CD4-positive, CD25-positive, alpha-beta regulatory T cell (primary cell): ENCODE results near the gene DNER. TPM values are rescaled to one million over a fixed set of nuclear protein-coding genes. Genes with fewer than 3 reads are reported as not detected.
"Not testable (repeated sequence)": the region's sequence is repeated elsewhere in the genome, so short reads cannot be mapped to it uniquely, and the experiment has no call there.

Experiments used
- ATAC-seq, 2 donors: fragments of 150-1000 bp; cut with Tn5 transposase; one replicate each; pipeline ENCODE4 v1.10.0; 2021; ENCODE audit warnings: low read depth in 2 of 2, moderate number of reproducible peaks in 2 of 2, moderate library complexity in 1 of 2
- DNase-seq, 3 donors: peaks; one replicate each; pipeline versions ENCODE4 v3.0.0 to v3.0.0-alpha.2; 2012 to 2022; ENCODE audit warnings: mixed read lengths in 1 of 3
- H3K27ac ChIP-seq: one replicate; pipeline ENCODE4 v1.7.0; 2013; ENCODE audit warnings: mild to moderate bottlenecking, low read length; ENCODE audit not compliant: insufficient read depth, poor library complexity, severe bottlenecking
- H3K27me3 ChIP-seq: one replicate; pipeline ENCODE4 v1.7.0; 2013; ENCODE audit warnings: low read length; ENCODE audit not compliant: control insufficient read depth, insufficient read depth
- H3K36me3 ChIP-seq: one replicate; pipeline ENCODE4 v1.7.0; 2013; ENCODE audit warnings: mild to moderate bottlenecking, low read length, moderate library complexity; ENCODE audit not compliant: control insufficient read depth, insufficient read depth
- H3K4me1 ChIP-seq: 2 replicates; pipeline ENCODE4 v1.7.0; 2013; ENCODE audit warnings: mild to moderate bottlenecking, low read length; ENCODE audit not compliant: insufficient read depth, control insufficient read depth, poor library complexity, severe bottlenecking
- H3K4me3 ChIP-seq: one replicate; pipeline ENCODE4 v1.7.0; 2013; ENCODE audit warnings: low read depth, mild to moderate bottlenecking, low read length, moderate library complexity
- H3K9me3 ChIP-seq, 2 experiments: 1 replicate in 1 of 2; 2 replicates in 1 of 2; pipeline ENCODE4 v1.7.0; 2013; ENCODE audit warnings: low read length in 2 of 2, mild to moderate bottlenecking in 1 of 2, moderate library complexity in 1 of 2; ENCODE audit not compliant: control insufficient read depth in 2 of 2
- H3K27ac Mint-ChIP-seq, 3 donors: one replicate each; pipeline ENCODE4 v1.8.0; 2020 to 2022; ENCODE audit warnings: mild to moderate bottlenecking in 3 of 3, mixed read lengths in 3 of 3, moderate library complexity in 2 of 3
- H3K27me3 Mint-ChIP-seq: one replicate; pipeline ENCODE4 v1.8.0; 2022; ENCODE audit warnings: mild to moderate bottlenecking, mixed read lengths
- H3K36me3 Mint-ChIP-seq: one replicate; pipeline ENCODE4 v1.8.0; 2020; ENCODE audit warnings: mixed read lengths
- H3K4me1 Mint-ChIP-seq, 4 donors: one replicate each; pipeline ENCODE4 v1.8.0; 2020 to 2022; ENCODE audit warnings: mixed read lengths in 4 of 4, mild to moderate bottlenecking in 1 of 4
- H3K4me3 Mint-ChIP-seq, 4 donors: one replicate each; pipeline ENCODE4 v1.8.0; 2020 to 2022; ENCODE audit warnings: mild to moderate bottlenecking in 4 of 4, mixed read lengths in 4 of 4, moderate library complexity in 3 of 4
- H3K9me3 Mint-ChIP-seq, 7 donors: one replicate each; pipeline ENCODE4 v1.8.0; 2020 to 2022; ENCODE audit warnings: mixed read lengths in 7 of 7, mild to moderate bottlenecking in 3 of 7, moderate library complexity in 2 of 7
- polyA plus RNA-seq, 4 donors: library from polyadenylated mRNA; unstranded; fragments of 300-500 nt; fragmentation: Illumina TruSeq; gene quantifications; one replicate each; pipeline ENCODE4 v1.2.3, GENCODE V29; 2021
- total RNA-seq: library from RNA; stranded (reverse); gene quantifications from one replicate; pipeline ENCODE4 v1.2.3, GENCODE V29; 2022

DNER gene
- total and polyA plus RNA-seq, 5 donors from 2014 or later = 0.23 TPM; not detected in 4

DNA sequence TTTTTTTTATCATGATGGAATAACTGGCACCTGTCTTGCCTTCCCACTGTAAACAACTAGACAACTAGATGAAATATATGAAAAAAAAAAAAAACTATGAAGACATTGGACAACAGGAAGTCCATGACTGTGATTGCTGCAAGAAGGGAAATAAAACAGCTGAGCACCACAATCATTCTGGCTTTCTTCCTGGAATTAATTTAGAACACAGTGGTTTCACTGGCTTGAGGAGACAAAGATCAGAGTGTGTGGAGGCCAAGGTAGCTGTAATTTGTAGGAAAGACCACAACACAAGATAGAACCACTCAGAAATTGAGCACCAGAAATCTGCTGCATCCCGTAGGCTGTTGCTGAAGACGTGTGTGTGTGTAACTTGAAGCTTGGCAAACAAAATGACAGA, 322.2 kb downstream of the DNER start:
- Mint-ChIP-seq H3K9me3 (peaks cover 0 to 17% (median 2%) of the 10 kb centered on the region in 7 donors), H3K4me1 (no peaks in the 10 kb centered on the region), H3K36me3 (no peaks in the 10 kb centered on the region), H3K27ac (no peak overlapping the region), H3K27me3 (no peaks in the 10 kb centered on the region), H3K4me3 (no peak overlapping the region)
- Histone ChIP-seq H3K36me3 (no peaks in the 10 kb centered on the region), H3K9me3 (no peaks in the 10 kb centered on the region), H3K27me3 (no peaks in the 10 kb centered on the region), H3K4me3 (no peak overlapping the region), H3K4me1 (no peaks in the 10 kb centered on the region), H3K27ac (no peak overlapping the region)
- ATAC-seq (no peak), DNase-seq (no peak)

DNA sequence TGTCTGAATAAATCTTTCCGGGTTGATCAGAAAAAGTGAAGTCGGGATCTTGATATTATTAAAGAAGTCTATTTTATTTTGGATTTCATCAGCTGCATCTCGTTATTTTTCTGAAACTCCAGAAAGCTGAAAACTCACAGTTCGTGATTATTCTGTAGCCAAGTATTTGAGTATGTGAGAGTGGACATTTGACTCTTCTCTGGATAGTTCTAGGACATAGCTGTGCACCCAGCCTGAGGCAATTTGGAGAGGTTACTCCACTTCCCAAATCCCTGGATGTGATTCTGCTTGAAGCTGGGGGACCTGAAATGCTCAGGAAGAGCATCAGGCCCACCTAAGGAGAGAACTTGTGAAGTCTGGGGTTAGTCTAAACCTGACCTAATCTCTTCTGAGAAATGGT, 325.6 kb downstream of the DNER start:
- Histone ChIP-seq H3K4me1 (no peaks in the 10 kb centered on the region), H3K9me3 (no peaks in the 10 kb centered on the region), H3K27me3 (no peaks in the 10 kb centered on the region), H3K4me3 (no peak overlapping the region), H3K36me3 (no peaks in the 10 kb centered on the region), H3K27ac (no peak overlapping the region)
- Mint-ChIP-seq H3K4me1 (no peaks in the 10 kb centered on the region), H3K27me3 (no peaks in the 10 kb centered on the region), H3K27ac (no peak overlapping the region), H3K36me3 (no peaks in the 10 kb centered on the region), H3K9me3 (peaks cover 0 to 27% (median 4%) of the 10 kb centered on the region in 7 donors), H3K4me3 (no peak overlapping the region)
- ATAC-seq (no peak), DNase-seq (no peak)

DNA sequence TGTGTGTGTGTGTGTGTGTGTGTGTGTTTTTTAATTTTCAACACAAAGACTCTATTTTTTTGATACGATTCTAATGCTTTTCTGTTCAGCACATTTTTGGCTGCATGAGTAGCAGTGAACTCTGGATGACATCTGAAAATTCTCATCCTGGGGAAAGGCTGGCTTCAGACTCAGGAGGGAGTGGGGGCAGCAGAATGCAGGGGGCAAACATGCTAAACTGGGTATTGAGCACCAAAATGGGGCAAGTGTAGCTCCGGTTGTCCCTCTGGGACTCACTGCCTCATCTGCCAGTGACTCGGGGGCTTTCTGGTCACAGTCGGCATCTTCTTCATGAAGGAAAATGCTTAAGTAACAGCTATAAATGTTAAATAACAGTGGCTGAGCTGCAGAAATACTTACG, 326.5 kb downstream of the DNER start:
- Mint-ChIP-seq H3K4me1 (no peaks in the 10 kb centered on the region), H3K4me3 (no peak overlapping the region), H3K27me3 (no peaks in the 10 kb centered on the region), H3K27ac (no peak overlapping the region), H3K36me3 (no peaks in the 10 kb centered on the region), H3K9me3 (peaks cover 0 to 29% (median 7%) of the 10 kb centered on the region in 7 donors)
- Histone ChIP-seq H3K4me3 (no peak overlapping the region), H3K36me3 (no peaks in the 10 kb centered on the region), H3K9me3 (no peaks in the 10 kb centered on the region), H3K27ac (no peak overlapping the region), H3K4me1 (no peaks in the 10 kb centered on the region), H3K27me3 (no peaks in the 10 kb centered on the region)
- ATAC-seq (no peak), DNase-seq (no peak)

DNA sequence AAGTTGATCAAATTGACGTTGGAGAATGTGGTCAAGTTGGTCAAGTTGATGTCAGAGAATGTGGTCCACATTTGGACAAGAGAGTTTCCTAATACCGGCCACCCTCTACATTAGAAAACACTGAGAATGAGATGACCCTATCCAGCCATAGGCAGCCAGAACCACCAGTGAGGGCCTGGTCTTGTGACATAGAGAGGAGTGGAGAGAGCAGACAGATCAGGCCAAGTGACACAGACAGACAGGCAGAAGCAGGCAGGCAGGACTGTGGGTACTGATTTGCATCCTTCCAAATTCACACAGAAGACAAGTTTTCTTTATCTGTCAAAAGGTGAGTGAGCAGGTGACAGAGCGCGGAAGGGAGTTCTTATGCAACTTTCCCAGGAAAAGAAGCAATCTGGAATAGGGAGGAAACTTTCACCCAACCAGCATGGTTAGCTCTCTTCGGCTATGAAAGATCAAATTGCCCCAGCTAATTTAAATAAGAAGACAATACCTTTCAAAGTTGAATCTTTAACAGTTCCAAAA, 334.2 kb downstream of the DNER start:
- DNase-seq (no peak), ATAC-seq (no peak)
- Mint-ChIP-seq H3K4me1 (no peaks in the 10 kb centered on the region), H3K36me3 (no peaks in the 10 kb centered on the region), H3K27ac (no peak overlapping the region), H3K9me3 (peaks cover 0 to 16% (median 9%) of the 10 kb centered on the region in 7 donors), H3K27me3 (no peaks in the 10 kb centered on the region), H3K4me3 (no peak overlapping the region)
- H3K27me3 ChIP-seq = no peaks in the 10 kb centered on the region
- no peaks in the 10 kb centered on the region for H3K9me3 ChIP-seq
- no peaks in the 10 kb centered on the region for H3K36me3 ChIP-seq
- no peaks in the 10 kb centered on the region for H3K4me1 ChIP-seq
- H3K27ac ChIP-seq = no peak overlapping the region
- H3K4me3 ChIP-seq = no peak overlapping the region

DNA sequence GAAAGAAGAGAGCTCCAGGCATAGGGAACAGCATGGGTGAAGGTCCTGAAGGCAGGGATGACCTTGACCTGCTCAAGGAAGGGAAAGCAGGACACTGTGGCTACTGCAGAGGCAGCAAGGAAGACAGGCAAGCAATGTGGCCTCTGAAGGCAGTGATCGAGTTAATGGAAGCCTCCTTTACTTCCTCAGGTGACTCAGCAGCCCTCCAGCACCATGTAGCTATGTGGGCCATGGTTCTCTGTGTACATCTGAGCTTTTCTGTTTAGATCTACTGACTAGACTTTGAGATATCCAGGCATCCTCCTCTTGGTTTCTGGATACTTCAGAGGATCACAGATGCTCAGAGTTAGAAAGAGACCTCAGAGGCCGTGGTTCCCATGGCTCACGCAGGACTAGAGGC, 336.0 kb downstream of the DNER start:
- Histone ChIP-seq H3K27me3 (no peaks in the 10 kb centered on the region), H3K9me3 (no peaks in the 10 kb centered on the region), H3K4me1 (no peaks in the 10 kb centered on the region), H3K27ac (no peak overlapping the region), H3K4me3 (no peak overlapping the region), H3K36me3 (no peaks in the 10 kb centered on the region)
- DNase-seq (no peak), ATAC-seq (no peak)
- Mint-ChIP-seq H3K27me3 (no peaks in the 10 kb centered on the region), H3K36me3 (no peaks in the 10 kb centered on the region), H3K9me3 (peaks cover 0 to 9% (median 4%) of the 10 kb centered on the region in 7 donors), H3K4me3 (no peak overlapping the region), H3K4me1 (no peaks in the 10 kb centered on the region), H3K27ac (no peak overlapping the region)

DNA sequence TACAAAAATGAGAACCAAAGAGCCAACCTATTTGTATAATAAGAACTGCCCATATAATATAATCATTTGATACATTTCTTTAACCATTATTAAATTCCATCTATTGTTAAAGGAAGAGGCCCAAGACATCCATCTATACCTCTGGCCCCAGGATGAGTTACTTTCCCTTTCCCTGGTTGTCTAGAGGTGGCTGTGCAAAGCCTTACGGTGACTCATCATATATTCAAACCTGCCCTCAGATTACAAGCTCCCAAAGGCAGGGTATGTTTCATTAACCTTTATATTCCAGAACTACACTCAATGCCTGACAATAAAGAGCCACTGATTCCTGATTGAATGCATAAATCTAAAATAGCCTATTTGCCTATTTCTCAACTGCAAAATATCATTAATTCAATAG, 337.5 kb downstream of the DNER start:
- H3K4me1 ChIP-seq = no peaks in the 10 kb centered on the region
- DNase-seq (no peak), ATAC-seq (no peak)
- H3K36me3 Mint-ChIP-seq = no peaks in the 10 kb centered on the region
- H3K9me3 ChIP-seq = no peaks in the 10 kb centered on the region
- H3K27ac ChIP-seq = no peak overlapping the region
- H3K27me3 Mint-ChIP-seq = peaks cover 4% of the 10 kb centered on the region
- H3K9me3 Mint-ChIP-seq = peaks cover 0 to 8% (median 1%) of the 10 kb centered on the region in 7 donors
- H3K27me3 ChIP-seq = no peaks in the 10 kb centered on the region
- H3K4me1 Mint-ChIP-seq = no peaks in the 10 kb centered on the region
- H3K27ac Mint-ChIP-seq = no peak overlapping the region
- H3K36me3 ChIP-seq = no peaks in the 10 kb centered on the region
- H3K4me3 ChIP-seq = no peak overlapping the region
- no peak overlapping the region for H3K4me3 Mint-ChIP-seq

DNA sequence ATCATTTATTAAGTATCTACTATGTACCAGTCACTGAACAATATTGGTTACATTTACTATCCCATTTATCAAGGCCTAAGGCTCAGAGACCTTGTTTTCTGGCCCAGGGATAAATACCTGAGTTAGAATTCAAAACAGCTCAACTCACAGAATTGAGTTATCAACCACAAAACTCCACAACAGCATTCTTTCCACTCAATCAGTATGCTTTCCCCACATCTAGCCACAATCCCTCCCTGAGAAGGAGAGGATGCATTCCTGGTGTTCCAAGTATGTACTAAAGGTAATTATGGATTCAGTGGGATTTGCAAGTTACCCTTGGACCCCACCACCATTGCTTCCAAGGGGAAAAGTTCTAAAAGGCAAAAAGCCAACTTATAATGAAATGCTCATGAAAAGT, 339.1 kb downstream of the DNER start:
- Mint-ChIP-seq H3K36me3 (no peaks in the 10 kb centered on the region), H3K9me3 (peaks cover 0 to 8% (median 3%) of the 10 kb centered on the region in 7 donors)

GRCh38 chr2:229373311-229373710, 341.0 kb downstream of the DNER start:
- not testable (repeated sequence) for H3K27me3 ChIP-seq, H3K36me3 ChIP-seq, H3K4me1 Mint-ChIP-seq, H3K4me1 ChIP-seq, H3K4me3 Mint-ChIP-seq, ATAC-seq, H3K9me3 ChIP-seq, H3K27me3 Mint-ChIP-seq, H3K36me3 Mint-ChIP-seq, DNase-seq, H3K27ac ChIP-seq, H3K27ac Mint-ChIP-seq, H3K4me3 ChIP-seq
- peaks cover 0 to 11% (median 0%) of the 10 kb centered on the region in 7 donors for H3K9me3 Mint-ChIP-seq

More for the DNA sequence above, 339.1 kb downstream of the DNER start:
- H3K27me3 ChIP-seq = no peaks in the 10 kb centered on the region
- no peaks in the 10 kb centered on the region for H3K4me1 ChIP-seq
- no peak overlapping the region for H3K27ac ChIP-seq
- no peak overlapping the region for H3K27ac Mint-ChIP-seq
- no peaks in the 10 kb centered on the region for H3K4me1 Mint-ChIP-seq
- no peak overlapping the region for H3K4me3 ChIP-seq
- H3K27me3 Mint-ChIP-seq = peaks cover 4% of the 10 kb centered on the region
- H3K36me3 ChIP-seq = no peaks in the 10 kb centered on the region
- DNase-seq (no peak), ATAC-seq (no peak)
- no peak overlapping the region for H3K4me3 Mint-ChIP-seq
- no peaks in the 10 kb centered on the region for H3K9me3 ChIP-seq
